Muscle of leg (tissue), 11 donors: Measurements from ENCODE around the gene C12orf57. TPM values are rescaled to one million over a fixed set of nuclear protein-coding genes. Genes with fewer than 3 reads are reported as not detected.

Experiments used
- DNase-seq: peaks from one replicate; pipeline ENCODE4 v3.0.0; 2013
- H3K27ac ChIP-seq: one replicate; pipeline ENCODE4 v1.5.1; 2013; ENCODE audit warnings: mild to moderate bottlenecking, low read length, control low read depth
- H3K27me3 ChIP-seq: one replicate; pipeline ENCODE4 v1.6.1; 2013; ENCODE audit warnings: low read length; ENCODE audit not compliant: control insufficient read depth, insufficient read depth
- H3K36me3 ChIP-seq: one replicate; pipeline ENCODE4 v1.6.1; 2013; ENCODE audit warnings: low read length; ENCODE audit not compliant: control insufficient read depth, insufficient read depth
- H3K4me1 ChIP-seq: one replicate; pipeline ENCODE4 v1.6.1; 2013; ENCODE audit warnings: low read length; ENCODE audit not compliant: control insufficient read depth, insufficient read depth
- H3K4me3 ChIP-seq: one replicate; pipeline ENCODE4 v1.5.1; 2013; ENCODE audit warnings: low read length, control low read depth
- H3K9me3 ChIP-seq: replicated peaks from 2 replicates; pipeline ENCODE4 v1.6.1; 2013; ENCODE audit warnings: low read depth, low read length; ENCODE audit not compliant: control insufficient read depth
- WGBS: methylation state at CpG from one replicate; pipeline ENCODE4 v1.1.5; 2013; ENCODE audit warnings: missing lambda C conversion rate; ENCODE audit not compliant: insufficient coverage; 5-methylcytosine and 5-hydroxymethylcytosine counted together
- polyA plus RNA-seq, 8 donors: library from polyadenylated mRNA; unstranded; fragments of 120-200 nt; gene quantifications; one replicate each; pipeline versions ENCODE4 v1.2.1 to v1.2.3, GENCODE V29; 2013; ENCODE audit warnings: inconsistent platforms in 1 of 8, low replicate concordance in 1 of 8; ENCODE audit not compliant: insufficient read length in 8 of 8, insufficient read depth in 1 of 8
- total RNA-seq: library from RNA; stranded (reverse); fragments of 120-200 nt; gene quantifications from one replicate; pipeline ENCODE4 v1.2.4, GENCODE V29; 2013

Gene C12orf57
- total and polyA plus RNA-seq, 9 donors: 135 to 350 (median 187) TPM

DNA sequence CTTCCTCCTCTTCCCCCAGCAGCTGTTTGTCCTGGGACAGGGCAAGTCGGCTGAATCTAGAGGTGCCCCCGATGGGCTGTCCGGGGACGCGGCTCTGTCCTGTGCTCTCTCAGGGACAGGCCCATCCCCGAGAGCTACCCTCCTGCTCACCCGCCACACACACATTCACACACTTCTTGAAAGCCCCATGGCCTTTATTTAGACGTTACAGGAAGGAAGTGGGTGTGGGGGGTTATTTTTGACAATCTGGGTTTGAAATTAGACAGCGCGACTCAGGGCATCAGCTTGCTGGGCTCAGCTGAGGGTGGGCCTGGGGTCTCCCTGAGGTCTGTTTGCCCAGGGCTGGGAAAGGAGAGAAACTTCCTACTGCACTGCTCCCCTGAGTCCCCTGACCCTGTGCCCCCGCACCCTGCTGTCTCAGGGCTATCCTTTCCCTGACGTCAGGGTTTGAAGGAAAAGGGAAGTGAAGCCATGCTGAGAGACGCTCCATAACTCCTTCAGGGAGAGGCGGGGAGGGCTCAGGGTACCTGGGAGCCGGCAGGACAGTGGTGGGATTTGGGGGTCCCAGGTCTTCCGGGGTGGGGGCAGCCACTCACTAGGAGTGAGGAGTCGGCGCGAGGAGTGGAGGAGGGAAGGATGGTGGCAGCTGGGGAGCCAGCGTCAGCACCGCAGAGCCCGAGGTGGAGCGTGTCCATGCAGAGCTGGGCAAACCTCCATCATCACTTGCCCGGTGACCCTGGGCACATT, 15.4 kb downstream of the C12orf57 start:
- Histone ChIP-seq H3K4me1 (peaks cover 54% of the 10 kb centered on the region), H3K4me3 (no peak overlapping the region), H3K27me3 (no peaks in the 10 kb centered on the region), H3K9me3 (no peaks in the 10 kb centered on the region), H3K36me3 (peaks cover 4% of the 10 kb centered on the region), H3K27ac (peak overlapping the region; percentile 81)
- peak; percentile 79 for DNase-seq
- WGBS: 41% methylated on average over 9 of the region's 24 CpGs

DNA sequence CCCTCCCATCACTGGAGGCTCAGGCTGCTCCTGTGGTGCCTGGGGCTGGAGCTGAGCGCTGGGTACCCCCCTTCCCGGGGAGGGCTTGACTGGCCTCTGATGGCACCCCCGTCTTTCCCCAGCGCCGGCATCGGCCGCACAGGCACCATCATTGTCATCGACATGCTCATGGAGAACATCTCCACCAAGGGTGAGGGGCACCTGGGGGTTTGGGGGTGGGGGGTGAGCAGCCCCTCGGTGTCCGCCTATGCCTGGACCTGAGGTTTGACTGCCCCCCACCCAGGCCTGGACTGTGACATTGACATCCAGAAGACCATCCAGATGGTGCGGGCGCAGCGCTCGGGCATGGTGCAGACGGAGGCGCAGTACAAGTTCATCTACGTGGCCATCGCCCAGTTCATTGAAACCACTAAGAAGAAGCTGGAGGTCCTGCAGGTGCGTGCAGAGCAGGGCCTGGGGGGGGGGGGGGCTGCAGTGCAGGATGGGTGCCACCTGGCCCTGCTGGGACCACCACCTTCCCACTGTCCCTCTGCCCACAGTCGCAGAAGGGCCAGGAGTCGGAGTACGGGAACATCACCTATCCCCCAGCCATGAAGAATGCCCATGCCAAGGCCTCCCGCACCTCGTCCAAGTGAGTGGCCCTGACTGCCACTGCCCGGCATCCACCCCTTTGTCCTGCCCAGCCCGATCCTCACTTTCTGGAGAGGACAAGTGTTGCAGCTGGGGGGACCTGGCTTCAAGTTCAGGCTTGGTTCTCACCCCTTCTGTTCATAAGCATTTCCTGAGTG, 16.2 kb downstream of the C12orf57 start:
- peaks cover 58% of the 10 kb centered on the region for H3K4me1 ChIP-seq
- H3K27ac ChIP-seq: peak overlapping the region; percentile 81
- no peaks in the 10 kb centered on the region for H3K27me3 ChIP-seq
- WGBS: 86% methylated on average over 17 of the region's 26 CpGs
- no peak for DNase-seq
- no peaks in the 10 kb centered on the region for H3K9me3 ChIP-seq
- peaks cover 8% of the 10 kb centered on the region for H3K36me3 ChIP-seq
- H3K4me3 ChIP-seq: no peak overlapping the region

DNA sequence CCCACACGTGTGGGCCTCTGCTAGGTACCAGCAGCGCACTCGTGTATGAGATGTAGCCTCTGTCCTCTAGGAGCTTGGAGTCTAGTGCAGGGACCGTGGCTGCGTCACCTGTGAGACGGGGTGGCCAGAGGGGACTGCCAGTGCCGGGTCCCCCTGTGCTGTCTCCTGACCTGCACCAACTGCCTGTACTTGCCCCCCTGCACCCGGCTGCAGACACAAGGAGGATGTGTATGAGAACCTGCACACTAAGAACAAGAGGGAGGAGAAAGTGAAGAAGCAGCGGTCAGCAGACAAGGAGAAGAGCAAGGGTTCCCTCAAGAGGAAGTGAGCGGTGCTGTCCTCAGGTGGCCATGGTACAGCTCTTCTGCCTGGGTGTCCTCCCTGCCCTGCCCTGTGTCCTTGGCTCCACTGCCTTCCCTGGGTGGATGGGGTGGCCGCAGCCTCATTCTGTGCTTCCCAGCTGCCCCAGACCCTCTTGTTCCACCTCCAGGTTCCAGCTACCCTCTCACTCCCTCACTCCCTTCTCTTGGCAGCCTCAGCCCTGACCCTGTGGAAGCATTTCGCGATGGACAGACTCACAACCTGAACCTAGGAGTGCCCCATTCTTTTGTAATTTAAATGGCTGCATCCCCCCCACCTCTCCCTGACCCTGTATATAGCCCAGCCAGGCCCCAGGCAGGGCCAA, 16.9 kb downstream of the C12orf57 start:
- no peaks in the 10 kb centered on the region for H3K9me3 ChIP-seq
- DNase-seq: peak; percentile 71
- peaks cover 62% of the 10 kb centered on the region for H3K4me1 ChIP-seq
- no peak overlapping the region for H3K4me3 ChIP-seq
- 58% methylated on average over 9 of the region's 13 CpGs for WGBS
- H3K27me3 ChIP-seq: no peaks in the 10 kb centered on the region
- peaks cover 15% of the 10 kb centered on the region for H3K36me3 ChIP-seq
- H3K27ac ChIP-seq: peak overlapping the region; percentile 42

DNA sequence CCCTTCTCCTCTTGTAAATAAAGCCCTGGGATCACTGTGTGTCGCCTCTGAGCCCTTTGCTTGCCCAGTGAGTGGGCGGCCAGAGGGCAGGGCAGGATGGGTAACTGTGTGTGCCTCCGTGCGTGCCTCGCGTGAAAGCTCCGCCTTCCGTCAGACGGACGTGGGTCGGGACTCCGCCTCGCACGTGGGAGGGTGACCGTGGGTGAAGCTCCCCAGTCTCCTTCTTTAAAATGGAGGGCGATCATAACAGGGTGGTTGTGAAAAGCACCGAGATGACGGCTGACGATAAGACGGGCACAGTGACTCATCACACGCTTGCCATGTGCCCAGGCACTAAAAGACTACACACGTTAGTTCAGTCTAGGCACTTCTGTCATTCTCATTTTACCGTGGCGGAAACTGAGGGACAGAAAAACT, 17.5 kb downstream of the C12orf57 start:
- WGBS: 59% methylated on average over 19 of the region's 24 CpGs
- Histone ChIP-seq H3K27me3 (no peaks in the 10 kb centered on the region), H3K4me3 (no peak overlapping the region), H3K4me1 (peaks cover 61% of the 10 kb centered on the region), H3K27ac (peak overlapping the region; percentile 67), H3K36me3 (peaks cover 20% of the 10 kb centered on the region), H3K9me3 (no peaks in the 10 kb centered on the region)
- no peak for DNase-seq

DNA sequence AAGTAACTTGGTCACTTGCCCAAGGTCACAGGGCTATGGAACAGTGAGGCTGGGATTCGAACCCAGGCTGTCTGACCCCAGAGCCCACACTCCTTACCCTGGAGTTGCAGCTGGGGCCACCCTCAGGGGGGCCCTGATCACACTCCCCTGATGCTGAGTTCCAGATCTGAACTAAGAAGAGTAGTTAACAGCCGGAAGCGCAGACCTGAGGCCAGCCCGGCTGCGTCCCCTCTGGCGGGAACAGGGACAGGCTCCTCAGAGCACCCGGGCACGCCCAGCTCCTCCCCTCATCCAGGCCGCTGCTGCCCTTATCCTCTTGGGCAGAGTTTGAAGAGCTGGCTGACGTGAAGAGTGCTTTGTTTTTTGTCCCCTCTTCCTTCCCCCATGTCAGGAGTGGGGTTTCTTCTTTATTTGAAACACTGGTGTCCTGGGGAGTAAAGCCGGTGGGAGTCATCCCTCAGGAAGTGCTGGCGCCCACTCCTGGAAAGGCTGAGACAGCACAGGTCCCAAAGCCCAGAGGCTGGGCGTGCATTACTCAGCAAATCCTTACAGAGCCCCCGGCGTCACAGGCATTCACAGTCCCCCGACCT, 18.0 kb downstream of the C12orf57 start:
- H3K4me1 ChIP-seq: peaks cover 59% of the 10 kb centered on the region
- H3K4me3 ChIP-seq: no peak overlapping the region
- 2% methylated on average over 12 of the region's 16 CpGs for WGBS
- H3K9me3 ChIP-seq: no peaks in the 10 kb centered on the region
- peak; percentile 81 for DNase-seq
- peak overlapping the region; percentile 67 for H3K27ac ChIP-seq
- no peaks in the 10 kb centered on the region for H3K27me3 ChIP-seq
- peaks cover 25% of the 10 kb centered on the region for H3K36me3 ChIP-seq

DNA sequence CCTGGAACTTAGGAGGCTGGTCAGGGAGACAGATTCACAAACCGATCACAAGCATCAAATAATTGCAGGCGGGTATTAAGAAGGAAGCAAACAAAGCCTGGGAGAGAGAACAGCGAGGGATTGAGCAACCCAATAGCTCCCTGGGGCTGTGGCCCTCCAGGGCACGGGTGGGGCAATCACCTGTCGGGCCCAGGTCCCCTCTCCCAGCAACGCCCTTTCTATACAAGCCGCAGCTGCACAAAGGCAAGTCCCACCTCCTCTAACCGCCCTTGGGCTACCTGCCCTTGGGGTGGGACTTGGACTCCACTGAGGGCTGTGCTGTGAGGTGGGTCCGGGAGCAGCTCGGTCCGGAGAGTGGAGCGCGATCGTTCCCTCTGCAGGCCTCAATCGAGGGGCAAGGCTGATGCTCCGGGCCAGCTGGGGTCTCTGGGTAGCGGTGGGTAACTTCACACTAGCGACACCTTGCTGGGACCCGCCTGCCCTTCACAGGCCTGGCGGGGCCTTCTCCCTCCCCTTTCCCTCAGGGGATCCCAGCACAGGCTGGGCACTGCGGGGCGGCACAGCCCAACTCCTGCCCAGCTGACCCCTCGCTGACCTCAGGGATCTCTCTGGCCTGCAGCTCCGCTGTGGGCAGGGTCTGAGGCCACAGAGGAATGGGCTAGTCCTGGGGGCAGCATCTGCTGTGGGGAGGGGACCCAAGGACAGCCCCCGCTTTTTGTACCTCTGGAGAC, 18.6 kb downstream of the C12orf57 start:
- no peak for DNase-seq
- Histone ChIP-seq H3K36me3 (peaks cover 32% of the 10 kb centered on the region), H3K4me3 (no peak overlapping the region), H3K27ac (no peak overlapping the region), H3K4me1 (peaks cover 59% of the 10 kb centered on the region), H3K9me3 (no peaks in the 10 kb centered on the region), H3K27me3 (no peaks in the 10 kb centered on the region)
- WGBS: 49% methylated on average over 18 of the region's 25 CpGs

DNA sequence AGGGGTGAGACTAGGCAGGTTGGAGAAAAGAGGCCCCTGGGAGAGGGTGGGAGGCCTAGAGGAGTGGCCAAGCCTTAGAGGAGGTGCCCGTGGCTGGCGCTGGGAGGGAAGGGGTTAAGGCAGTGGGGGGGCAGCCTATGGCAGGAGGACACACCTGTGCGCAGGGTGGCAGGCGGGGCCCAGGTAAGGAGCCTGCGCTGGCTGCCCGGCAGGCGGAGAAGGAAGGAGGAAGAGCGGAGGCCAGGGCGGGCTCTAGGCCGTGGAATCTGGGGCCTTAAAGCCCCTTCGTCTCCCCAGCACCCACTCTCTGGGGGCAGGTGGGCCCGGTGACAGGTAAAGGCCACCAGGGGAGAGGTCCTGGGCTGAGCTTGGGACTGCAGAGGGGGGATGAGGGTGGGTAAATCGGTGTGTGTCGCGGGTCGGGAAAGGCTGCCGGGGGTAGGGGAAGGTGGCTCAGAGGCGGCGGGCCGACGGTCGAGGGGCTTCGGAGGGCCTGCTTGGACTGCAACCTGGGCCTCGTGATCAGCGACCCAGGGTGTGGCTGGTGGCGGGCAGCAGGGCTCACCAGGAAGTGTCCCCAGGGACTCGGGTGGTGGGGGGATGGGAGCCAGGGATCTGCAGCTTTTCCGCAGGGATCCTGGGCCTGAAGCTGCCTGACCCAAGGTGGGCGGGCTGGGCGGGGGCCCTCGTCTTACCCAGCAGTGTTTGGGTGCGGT, 19.4 kb downstream of the C12orf57 start:
- Histone ChIP-seq H3K9me3 (no peaks in the 10 kb centered on the region), H3K4me1 (peaks cover 54% of the 10 kb centered on the region), H3K27ac (no peak overlapping the region), H3K4me3 (no peak overlapping the region), H3K27me3 (no peaks in the 10 kb centered on the region), H3K36me3 (peaks cover 39% of the 10 kb centered on the region)
- WGBS: 63% methylated on average over 23 of the region's 32 CpGs
- DNase-seq: no peak

DNA sequence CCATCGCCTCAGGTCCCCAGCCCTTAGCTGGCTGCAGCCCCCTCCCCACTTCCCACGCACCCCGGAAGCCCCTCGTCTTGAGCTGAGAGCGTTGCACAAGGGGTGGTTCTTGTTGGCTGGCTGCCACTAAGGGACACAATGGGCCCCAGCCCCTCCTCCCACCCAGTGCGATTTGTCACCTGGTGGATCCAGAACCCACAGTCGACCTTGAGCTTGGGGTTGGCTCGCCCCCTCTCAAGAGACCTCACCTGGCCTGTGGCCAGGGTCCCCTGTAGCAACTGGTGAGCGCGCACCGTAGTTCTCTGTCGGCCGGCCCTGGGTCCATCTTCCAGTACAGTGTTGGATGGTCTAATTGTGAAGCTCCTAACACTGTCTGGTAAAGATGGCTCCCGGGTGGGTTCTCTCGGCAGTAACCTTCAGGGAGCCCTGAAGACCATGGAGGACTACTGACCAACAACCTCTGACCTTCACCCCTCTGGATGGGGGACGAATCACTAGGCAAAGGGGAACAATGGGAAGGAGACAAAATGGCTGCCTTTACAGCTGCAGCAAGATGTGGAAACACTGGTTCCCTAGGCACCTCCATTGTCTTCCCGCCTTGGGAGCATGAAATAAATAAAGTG, 20.1 kb downstream of the C12orf57 start:
- H3K4me3 ChIP-seq: no peak overlapping the region
- H3K36me3 ChIP-seq: peaks cover 46% of the 10 kb centered on the region
- no peaks in the 10 kb centered on the region for H3K27me3 ChIP-seq
- no peaks in the 10 kb centered on the region for H3K9me3 ChIP-seq
- WGBS: 80% methylated on average over 8 of the region's 17 CpGs
- no peak overlapping the region for H3K27ac ChIP-seq
- H3K4me1 ChIP-seq: peaks cover 48% of the 10 kb centered on the region
- peak; percentile 22 for DNase-seq

DNA sequence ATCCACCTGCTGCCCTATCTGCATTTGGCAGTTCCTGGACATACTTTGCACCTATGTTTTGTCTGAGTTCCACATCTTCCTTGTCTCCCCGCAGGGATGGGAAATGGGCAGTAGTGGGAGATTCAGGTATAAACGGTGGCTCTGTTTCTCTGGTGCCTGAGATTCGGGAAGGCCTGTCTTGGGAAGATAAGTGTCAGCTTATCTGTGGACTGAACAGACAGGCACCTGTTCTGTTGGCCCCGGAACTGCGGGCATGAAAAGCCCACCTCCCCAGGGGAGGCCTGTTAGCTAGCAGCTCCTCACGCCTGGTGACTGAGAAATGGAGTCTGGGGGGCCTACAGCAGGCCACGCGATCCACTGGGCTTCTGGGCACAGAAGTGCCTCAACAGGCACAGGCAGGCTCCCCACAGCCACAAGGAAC, 20.8 kb downstream of the C12orf57 start:
- DNase-seq: no peak
- Histone ChIP-seq H3K36me3 (peaks cover 51% of the 10 kb centered on the region), H3K4me3 (no peak overlapping the region), H3K27ac (peak overlapping the region; percentile 79), H3K9me3 (no peaks in the 10 kb centered on the region), H3K4me1 (peaks cover 46% of the 10 kb centered on the region), H3K27me3 (no peaks in the 10 kb centered on the region)
- WGBS: 67% methylated on average over 3 of the region's 8 CpGs
